SK-N-SH (cell line): ENCODE measurements around the gene KAT6B. TPM values are rescaled to one million over a fixed set of nuclear protein-coding genes. Genes with fewer than 3 reads are reported as not detected.

ENCODE experiments used
- CTCF ChIA-PET: fragments of 300-600, 350-600 bp; formaldehyde crosslinking; extraction: SDS; loops from one replicate; lab custom pipeline; 2021; lab: Yijun Ruan, JAX
- POLR2A ChIA-PET: fragments of 350-600 bp; sonication (Branson Sonifier 250); formaldehyde crosslinking; extraction: SDS; loops from one replicate; lab custom pipeline; 2020; ENCODE audit warnings: antibody characterized with exemption, inconsistent platforms; lab: Yijun Ruan, JAX
- DNase-seq: peaks from one replicate; pipeline ENCODE4 v3.0.0; 2012
- H2AFZ ChIP-seq: fragments of 200-600 bp; sonication (generic); 2 replicates; pipeline ENCODE4 v1.8.1; 2016; ENCODE audit warnings: antibody characterized with exemption, mild to moderate bottlenecking, low read depth
- H3F3A ChIP-seq: fragments of 200-600 bp; sonication (generic); replicated peaks from 2 replicates; pipeline ENCODE3; 2016; ENCODE audit warnings: antibody characterized with exemption, mild to moderate bottlenecking; ENCODE audit not compliant: insufficient read depth
- H3K27ac ChIP-seq, 2 experiments: fragments of 200-500 bp in 1 of 2; fragments of 200-600 bp in 1 of 2; sonication (Bioruptor generic) in 1 of 2; sonication (generic), shearing (Covaris generic) in 1 of 2; 2 replicates each; pipeline versions ENCODE4 v1.5.1 to v1.6.1; 2014 to 2016; ENCODE audit warnings: low read depth in 2 of 2, inconsistent platforms in 1 of 2, low read length in 1 of 2, mild to moderate bottlenecking in 1 of 2, mixed read lengths in 1 of 2
- H3K27me3 ChIP-seq: fragments of 200-600 bp; sonication (generic), shearing (Covaris generic); 2 replicates; pipeline ENCODE4 v1.6.1; 2016; ENCODE audit warnings: mixed run types; ENCODE audit not compliant: insufficient read depth
- H3K36me3 ChIP-seq, 2 experiments: fragments of 200-500 bp in 1 of 2; fragments of 200-600 bp in 1 of 2; sonication (Bioruptor generic) in 1 of 2; sonication (generic) in 1 of 2; replicated peaks in 1 of 2; 2 replicates each; pipeline versions ENCODE3 to v1.5.1; 2014 to 2016; ENCODE audit warnings: low read length in 1 of 2, mild to moderate bottlenecking in 1 of 2; ENCODE audit not compliant: insufficient read depth in 2 of 2, control insufficient read depth in 1 of 2
- H3K4me1 ChIP-seq, 2 experiments: fragments of 200-500 bp in 1 of 2; fragments of 200-600 bp in 1 of 2; sonication (Bioruptor generic) in 1 of 2; sonication (generic), shearing (Covaris generic) in 1 of 2; 2 replicates each; pipeline versions ENCODE4 v1.5.1 to v1.6.1; 2014 to 2016; ENCODE audit warnings: low read depth in 1 of 2, low read length in 1 of 2, mixed run types in 1 of 2; ENCODE audit not compliant: insufficient read depth in 2 of 2, control insufficient read depth in 1 of 2
- H3K4me2 ChIP-seq: fragments of 200-600 bp; sonication (generic), shearing (Covaris generic); 2 replicates; pipeline ENCODE4 v1.6.1; 2017; ENCODE audit warnings: mixed run types
- H3K4me3 ChIP-seq, 2 experiments: fragments of 200-500 bp in 1 of 2; fragments of 200-600 bp in 1 of 2; sonication (Bioruptor generic) in 1 of 2; sonication (generic), shearing (Covaris generic) in 1 of 2; 2 replicates each; pipeline versions ENCODE4 v1.5.1 to v1.8.1; 2014 to 2016; ENCODE audit warnings: low read depth in 2 of 2, inconsistent platforms in 1 of 2, low read length in 1 of 2, mild to moderate bottlenecking in 1 of 2, mixed read lengths in 1 of 2, moderate library complexity in 1 of 2
- H3K79me2 ChIP-seq: fragments of 200-600 bp; sonication (generic); 2 replicates; pipeline ENCODE4 v1.8.1; 2017; ENCODE audit warnings: mild to moderate bottlenecking; ENCODE audit not compliant: insufficient read depth
- H3K9ac ChIP-seq: fragments of 200-600 bp; sonication (generic); 2 replicates; pipeline ENCODE4 v1.6.1; 2017; ENCODE audit warnings: mixed run types
- H3K9me2 ChIP-seq: fragments of 200-600 bp; sonication (generic); 2 replicates; pipeline ENCODE4 v1.6.1; 2017; ENCODE audit warnings: mixed run types
- H3K9me3 ChIP-seq: fragments of 200-600 bp; sonication (generic); 2 replicates; pipeline ENCODE4 v1.6.1; 2017; ENCODE audit warnings: mixed run types, mild to moderate bottlenecking, moderate library complexity
- H4K20me1 ChIP-seq: fragments of 200-600 bp; sonication (generic); 2 replicates; pipeline ENCODE4 v1.6.1; 2017; ENCODE audit warnings: mild to moderate bottlenecking, mixed run types; ENCODE audit not compliant: insufficient read depth
- CTCF ChIP-seq: fragments of 200-600 bp; sonication (generic); IDR thresholded peaks from 2 replicates; pipeline ENCODE4 v1.6.1; 2017; ENCODE audit warnings: antibody characterized with exemption, mild to moderate bottlenecking, moderate library complexity
- ELF1 ChIP-seq: IDR thresholded peaks from 2 replicates; pipeline ENCODE4 v1.4.0; 2012
- EP300 ChIP-seq, 2 experiments: IDR thresholded peaks; 2 replicates each; pipeline versions ENCODE4 v1.4.0 to v1.6.1; 2012; ENCODE audit warnings: borderline replicate concordance in 1 of 2, low read depth in 1 of 2, low read length in 1 of 2
- GATA2 ChIP-seq: sonication (generic); formaldehyde crosslinking; IDR thresholded peaks from 2 replicates; pipeline ENCODE4 v1.5.0; 2020; ENCODE audit warnings: mild to moderate bottlenecking, missing genetic modification reagents
- JUND ChIP-seq: IDR thresholded peaks from 2 replicates; pipeline ENCODE4 v1.4.0; 2012
- MXI1 ChIP-seq: IDR thresholded peaks from 2 replicates; pipeline ENCODE4 v1.6.1; 2012; ENCODE audit warnings: mild to moderate bottlenecking, low read depth, low read length, improper control_type of control experiment
- NRF1 ChIP-seq: IDR thresholded peaks from 2 replicates; pipeline ENCODE4 v1.6.1; 2012; ENCODE audit warnings: low read depth, mild to moderate bottlenecking, low read length
- POLR2AphosphoS5 ChIP-seq: IDR thresholded peaks from 2 replicates; pipeline ENCODE4 v1.6.1; 2012; ENCODE audit warnings: low read depth, low read length
- RAD21 ChIP-seq: IDR thresholded peaks from 2 replicates; pipeline ENCODE4 v1.6.1; 2012; ENCODE audit warnings: mild to moderate bottlenecking, low read length
- REST ChIP-seq: IDR thresholded peaks from 2 replicates; pipeline ENCODE4 v1.6.1; 2012; ENCODE audit warnings: mild to moderate bottlenecking, low read depth, low read length, moderate library complexity
- RXRA ChIP-seq: IDR thresholded peaks from 2 replicates; pipeline ENCODE4 v1.4.0; 2012; ENCODE audit warnings: low read depth, mild to moderate bottlenecking, borderline replicate concordance
- SIN3A ChIP-seq: IDR thresholded peaks from 2 replicates; pipeline ENCODE4 v1.6.1; 2012; ENCODE audit warnings: low read depth, mild to moderate bottlenecking, low read length, moderate library complexity, borderline replicate concordance
- SMC3 ChIP-seq: IDR thresholded peaks from 2 replicates; pipeline ENCODE4 v1.6.1; 2012; ENCODE audit warnings: low read depth, low read length, improper control_type of control experiment
- ZBTB33 ChIP-seq: IDR thresholded peaks from 2 replicates; pipeline ENCODE4 v1.4.0; 2012; ENCODE audit warnings: low read depth, borderline replicate concordance
- WGBS: methylation state at CpG from one replicate; pipeline ENCODE4 v1.1.6; 2017; ENCODE audit warnings: low lambda C conversion rate; 5-methylcytosine and 5-hydroxymethylcytosine counted together
- polyA plus RNA-seq, 3 experiments: library from polyadenylated mRNA; depleted of rRNA; stranded (reverse); fragments of >200 nt; gene quantifications; 2 replicates each; pipeline ENCODE4 v1.2.3, GENCODE V29; 2012

KAT6B gene
- polyA plus RNA-seq, 1 of the 3 experiments (the other 2 are of a cell fraction), result 4.3 TPM

GRCh38 chr10:74956555-74957111 lies 130.2 kb downstream of the KAT6B start:
- no peak overlapping the region; the same call in 1 of the 2 replicates for H3K4me2 ChIP-seq
- H3K9ac ChIP-seq, result no peak overlapping the region
- ChIA-PET CTCF (interaction anchor here (1.3 kb wide), 1 partner anchor 63 kb away, joined by 3 read pairs; no protein-coding TSS in a partner anchor), POLR2A (no interaction called here)
- H3K27me3 ChIP-seq, result no peaks in the 10 kb centered on the region
- no peaks in the 10 kb centered on the region for H3K9me2 ChIP-seq
- H2AFZ ChIP-seq, result no peak overlapping the region
- peaks cover 11 to 16% of the 10 kb centered on the region in 2 experiments; a peak in 3 of 4 replicates for H3K4me1 ChIP-seq
- H3K4me3 ChIP-seq, result no peak overlapping the region
- H3K36me3 ChIP-seq, result peaks cover 0 to 6% of the 10 kb centered on the region in 2 experiments
- peaks cover 45% of the 10 kb centered on the region; the same call in 1 of the 2 replicates for H3K79me2 ChIP-seq
- no peaks in the 10 kb centered on the region for H3K9me3 ChIP-seq
- peaks cover 15% of the 10 kb centered on the region; the same call in 1 of the 2 replicates for H4K20me1 ChIP-seq
- TF ChIP-seq REST (no peak), ELF1 (no peak), NRF1 (no peak)
- TF ChIP-seq, all 33 proteins: peak for 0
- DNase-seq, result no peak
- WGBS, result 64% methylated on average over 1 of the region's 1 CpG
- Histone ChIP-seq H3K27ac (peak overlapping the region in 1 of 2 experiments; percentile 68; a peak in 1 of 4 replicates), H3F3A (no peaks in the 10 kb centered on the region)

GRCh38 chr10:74957285-74957961 lies 131.0 kb downstream of the KAT6B start:
- H3K27me3 ChIP-seq, result no peaks in the 10 kb centered on the region
- peaks cover 14 to 16% of the 10 kb centered on the region in 2 experiments; a peak in 3 of 4 replicates for H3K4me1 ChIP-seq
- no peak for TF ChIP-seq JUND
- TF ChIP-seq ZBTB33, result no peak
- TF ChIP-seq CTCF, result no peak
- TF ChIP-seq RXRA, result peak; percentile 74
- peak in 1 of 2 experiments; percentile 62; a peak in 2 of 4 replicates for TF ChIP-seq EP300 (IDR thresholded peaks at IDR 0.05; ENCODE audit: borderline replicate concordance in 1 of 2, low read depth in 1 of 2, low read length in 1 of 2)
- TF ChIP-seq MXI1, result peak; percentile 55; the same call in 1 of the 2 replicates
- peak; percentile 76 for TF ChIP-seq GATA2 (CRISPR knock-in tag)
- TF ChIP-seq SIN3A, result no peak
- peak; percentile 13; the same call in 1 of the 2 replicates for TF ChIP-seq RAD21
- no peak for TF ChIP-seq POLR2AphosphoS5
- no peak for TF ChIP-seq SMC3
- peaks cover 37% of the 10 kb centered on the region; the same call in 1 of the 2 replicates for H3K79me2 ChIP-seq
- H3K36me3 ChIP-seq, result peaks cover 0 to 6% of the 10 kb centered on the region in 2 experiments
- peaks cover 15% of the 10 kb centered on the region; the same call in 1 of the 2 replicates for H4K20me1 ChIP-seq
- H3F3A ChIP-seq, result no peaks in the 10 kb centered on the region
- H3K9ac ChIP-seq, result no peak overlapping the region
- peak overlapping the region; percentile 9 to 68; a peak in 3 of 4 replicates for H3K27ac ChIP-seq
- ChIA-PET POLR2A (interaction anchor here (0.6 kb wide), 1 partner anchor 12 kb away, joined by 3 read pairs; no protein-coding TSS in a partner anchor), CTCF (interaction anchor here (1.1 to 1.3 kb wide), 2 partner anchors 32 to 62 kb away, joined by 3 read pairs; no protein-coding TSS in a partner anchor)
- peak; percentile 42 for DNase-seq
- no peaks in the 10 kb centered on the region for H3K9me3 ChIP-seq
- no peak overlapping the region for H2AFZ ChIP-seq
- 43% methylated on average over 9 of the region's 9 CpGs for WGBS
- no peaks in the 10 kb centered on the region for H3K9me2 ChIP-seq
- H3K4me2 ChIP-seq, result peak overlapping the region; percentile 18; the same call in 1 of the 2 replicates
- peak overlapping the region; percentile 12 to 14; a peak in 2 of 4 replicates for H3K4me3 ChIP-seq
